Measurements from ENCODE around the gene OR52E5.

The OR52E5 gene

DNA sequence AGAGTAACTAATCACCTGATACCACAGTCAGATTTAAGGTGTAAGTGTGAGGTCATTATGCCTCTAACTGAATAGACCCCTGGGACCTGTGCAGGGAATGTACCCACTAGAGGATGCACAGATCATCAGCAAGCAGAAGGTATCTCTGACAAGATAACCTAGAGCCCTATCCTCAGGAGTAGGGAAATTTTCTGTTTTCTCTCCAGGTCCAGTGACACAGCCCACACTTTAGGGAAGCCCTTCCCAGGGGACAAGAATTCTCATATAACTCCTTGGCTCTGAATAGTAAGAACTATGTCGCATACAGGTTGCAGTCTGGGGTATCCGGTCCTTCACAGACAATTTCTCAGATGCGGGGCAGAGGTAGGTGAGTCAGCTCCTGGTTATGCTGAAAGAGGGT is at the start of gene OR52E5:
TSS of gene OR52E5 (plus strand) at position 301 of the 400 bp plus-strand sequence. CDS start 7,569 bp downstream, outside the sequence.
- no peak for DNase-seq

DNA sequence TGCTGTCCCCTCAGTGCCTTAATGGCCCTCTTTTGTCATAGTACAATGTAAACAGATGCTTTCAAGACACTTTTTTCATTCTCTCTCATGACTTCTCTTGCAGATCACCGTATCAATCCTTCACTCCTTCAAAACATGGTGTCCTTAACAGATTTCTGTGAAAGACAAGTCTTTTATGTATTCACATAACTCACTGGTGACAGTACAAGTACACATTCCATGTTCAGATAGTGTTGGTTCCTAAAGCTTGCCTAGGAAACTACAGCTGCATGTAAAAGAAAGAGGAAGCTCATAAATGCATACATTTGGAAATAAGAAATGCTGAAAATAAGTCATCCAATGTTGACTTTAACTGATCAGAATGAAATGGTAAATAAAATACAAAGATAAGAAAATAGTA is 46.3 kb upstream of the OR52E5 start:
- DNase-seq: no peak

DNA sequence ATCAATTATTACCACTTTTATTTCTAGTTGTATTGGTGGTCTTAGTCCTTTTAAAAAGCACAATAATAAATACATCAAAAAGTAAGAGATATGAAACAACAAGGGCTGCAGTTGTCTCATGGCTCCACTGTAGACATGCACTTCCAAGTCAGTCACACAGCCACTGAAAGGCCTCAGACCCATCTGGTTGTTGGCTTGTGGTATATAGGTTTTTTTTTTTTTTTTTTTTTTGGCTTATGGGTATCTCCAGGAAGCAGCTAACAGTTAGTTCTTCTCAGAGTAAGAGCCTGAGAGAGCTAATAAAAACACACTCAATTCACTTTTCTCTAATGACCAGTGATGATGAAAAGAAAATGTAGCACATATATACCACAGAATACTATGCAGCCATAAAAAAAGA is 45.3 kb upstream of the OR52E5 start:
- no peak for DNase-seq

DNA sequence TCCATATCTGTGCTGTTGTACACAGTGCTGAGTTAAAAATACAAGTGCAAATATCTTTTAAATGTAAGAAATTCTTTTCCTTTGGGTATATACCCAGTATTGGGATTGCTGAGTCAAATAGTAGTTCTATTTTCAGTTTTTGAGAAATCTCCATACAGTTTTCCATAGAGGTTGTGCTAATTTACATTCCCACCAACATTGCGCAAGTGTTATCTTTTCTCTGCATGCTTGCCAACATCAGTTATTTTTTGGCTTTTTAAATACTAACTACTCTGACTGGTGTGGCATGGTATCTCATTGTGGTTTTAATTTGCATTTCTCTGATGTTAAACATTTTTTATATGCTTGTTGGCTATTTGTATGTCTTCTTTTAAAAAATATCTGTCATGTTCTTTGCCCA is 42.0 kb upstream of the OR52E5 start:
- DNase-seq: no peak

DNA sequence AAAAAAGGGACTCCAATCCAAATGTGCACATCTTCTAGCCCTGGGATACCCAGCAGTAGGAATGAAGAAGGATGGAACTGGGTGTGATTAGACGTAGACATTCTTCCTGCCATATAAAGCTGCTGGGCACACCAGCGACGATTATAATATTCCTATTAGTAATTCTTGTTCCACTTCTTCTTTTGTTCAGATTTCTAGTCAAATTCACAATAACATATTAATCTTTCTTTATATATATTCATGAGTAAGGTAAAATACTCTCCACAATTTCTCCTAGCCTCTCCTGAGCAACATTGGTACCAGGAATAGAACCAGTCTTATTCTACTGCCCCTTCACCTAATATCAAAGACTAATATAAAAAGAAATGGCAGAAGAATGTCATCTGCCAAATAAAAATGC is 35.4 kb upstream of the OR52E5 start, which contains the start of gene OR52E8:
TSS of gene OR52E8 (minus strand) at position 101 of the 400 bp plus-strand sequence. CDS start at position 101, 0 bp downstream.
- no peak for DNase-seq

DNA sequence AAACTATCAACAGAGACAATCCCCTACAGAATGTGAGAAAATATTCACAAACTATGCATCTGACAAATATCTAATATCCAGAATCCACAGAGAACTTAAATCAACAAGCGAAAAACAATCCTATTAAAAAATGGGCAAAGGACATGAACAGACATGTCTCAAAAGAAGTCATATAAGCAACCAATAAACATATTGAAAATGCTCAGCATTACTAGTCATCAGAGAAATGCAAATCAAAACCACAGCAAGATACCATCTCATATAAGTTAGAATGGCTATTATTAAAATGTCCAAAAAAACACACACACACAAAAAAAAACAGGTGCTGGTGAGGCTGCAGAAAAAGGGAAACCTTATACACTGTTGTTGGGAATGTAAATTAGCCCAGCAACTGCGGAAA is 27.2 kb upstream of the OR52E5 start:
- no peak for DNase-seq

DNA sequence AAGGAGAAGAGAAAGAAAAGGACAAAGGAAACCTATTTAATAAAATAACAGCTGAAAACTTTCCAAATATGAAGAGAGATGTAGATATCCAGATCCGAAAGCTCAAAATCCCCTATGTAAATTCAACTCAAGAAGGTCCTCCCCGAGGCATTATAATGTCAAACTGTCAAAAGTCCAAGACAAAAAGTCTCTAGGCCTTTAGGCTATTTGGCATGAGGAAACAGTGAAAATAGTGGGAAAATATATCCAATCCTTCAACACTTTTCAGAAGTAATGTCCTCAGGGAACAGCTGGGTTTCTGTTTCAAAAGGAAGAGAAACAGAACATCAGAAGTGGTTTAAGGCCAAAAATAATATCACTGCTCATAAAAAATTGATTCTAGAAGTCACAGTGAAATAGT is 14.4 kb upstream of the OR52E5 start:
- no peak for DNase-seq

DNA sequence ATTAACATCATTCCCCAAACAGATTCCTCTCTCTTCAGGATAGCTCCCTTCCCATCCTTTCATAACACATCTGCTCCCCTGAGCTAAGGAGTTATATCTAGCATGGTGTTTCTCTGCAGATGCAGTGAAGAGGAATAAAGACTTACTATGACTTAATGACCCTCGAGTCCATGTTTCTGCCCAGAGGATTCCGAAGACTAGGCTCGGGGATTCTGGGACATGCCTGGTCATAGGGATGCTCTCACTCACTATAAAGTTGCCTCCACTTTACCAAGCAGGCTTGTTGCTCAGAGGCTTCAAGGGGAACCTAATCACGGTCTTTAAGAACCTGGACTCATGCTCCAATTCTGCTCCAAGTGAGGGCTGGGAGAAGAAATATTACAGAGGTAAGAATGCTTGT is 12.7 kb upstream of the OR52E5 start, which contains the start of gene OR52E4:
TSS of gene OR52E4 (plus strand) at position 301 of the 400 bp plus-strand sequence. CDS start 3,664 bp downstream, outside the sequence.
- no peak for DNase-seq

DNA sequence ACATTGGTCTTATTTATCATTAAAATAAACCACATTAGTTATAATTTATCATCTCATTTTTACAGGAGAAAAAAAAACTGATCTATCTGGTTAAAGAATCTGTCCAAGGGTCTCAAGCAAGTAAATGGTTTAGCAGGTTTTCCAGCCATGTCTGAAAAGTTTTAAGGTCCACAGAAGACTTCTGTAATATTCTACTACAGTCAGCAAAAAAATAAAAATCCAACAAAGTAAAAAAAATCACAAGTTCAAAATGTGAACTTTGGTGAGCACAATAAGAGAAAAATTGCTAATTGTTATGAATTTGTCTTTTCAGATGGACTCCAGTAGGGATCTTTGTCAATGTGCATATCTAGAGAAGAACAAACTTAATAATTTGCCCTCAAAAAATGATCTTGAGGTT is 11.3 kb upstream of the OR52E5 start:
- no peak for DNase-seq

DNA sequence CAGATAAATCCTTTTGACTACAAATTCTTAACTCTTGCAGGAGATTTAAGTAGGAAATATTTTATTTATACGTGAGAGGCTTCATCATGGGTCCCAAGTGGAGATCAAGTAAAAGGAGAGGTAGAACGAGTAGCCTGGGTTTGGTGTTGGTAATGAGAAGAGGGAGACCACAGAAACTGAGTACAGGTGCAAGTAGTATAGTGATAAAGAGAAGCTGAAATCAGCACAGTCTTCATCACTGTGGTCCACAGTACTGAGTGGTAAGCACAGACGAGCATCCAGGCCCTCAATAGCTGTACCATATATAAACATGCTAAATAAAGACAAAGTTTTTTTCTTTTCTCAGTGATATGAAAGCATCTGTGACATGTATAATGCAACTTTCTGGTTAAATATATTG is 5.8 kb upstream of the OR52E5 start:
- no peak for DNase-seq

DNA sequence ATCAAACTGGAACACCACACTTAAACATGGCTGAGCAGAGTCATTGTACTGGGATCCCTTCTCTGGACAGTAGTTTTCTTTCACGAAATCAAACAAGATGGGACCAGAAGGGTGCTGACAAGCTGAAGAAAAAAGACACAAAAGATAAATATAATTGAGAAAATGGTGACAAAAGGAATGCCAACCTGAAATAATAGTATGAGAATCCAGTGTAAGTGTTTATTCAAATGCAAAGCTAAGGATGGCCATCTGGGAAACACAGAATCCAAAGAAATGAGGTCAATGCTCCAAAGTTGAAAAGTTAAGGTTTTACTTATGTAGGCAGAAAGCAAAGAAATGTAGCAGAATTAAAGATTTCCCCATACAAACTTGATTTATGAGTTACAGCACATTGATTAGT is 5.3 kb upstream of the OR52E5 start:
- no peak for DNase-seq

DNA sequence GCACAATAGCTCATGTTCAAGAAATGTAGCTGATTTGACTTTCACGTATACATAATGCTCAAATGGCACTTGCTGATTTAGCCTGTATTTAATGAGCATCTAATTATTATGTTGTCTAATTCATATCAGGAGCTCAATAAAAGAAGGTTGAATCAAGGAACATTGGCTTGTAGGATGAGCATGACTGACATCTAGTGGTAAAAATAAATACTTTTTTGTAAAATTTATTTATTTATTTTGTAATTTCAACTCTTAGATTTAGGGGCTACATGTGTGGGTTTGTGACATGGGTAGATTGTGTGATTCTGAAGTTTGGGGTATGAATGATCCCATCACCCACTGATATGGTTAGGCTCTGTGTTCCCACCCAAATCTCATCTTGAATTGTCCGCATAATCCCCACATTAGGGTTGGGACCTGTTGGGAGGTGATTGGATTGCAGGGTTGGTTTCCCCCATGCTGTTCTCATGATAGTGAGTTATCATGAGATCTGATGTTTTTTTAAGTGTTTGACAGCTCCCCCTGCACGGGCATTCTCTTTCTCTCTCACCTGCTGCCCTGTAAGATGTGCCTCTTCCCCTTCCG is 1.7 kb upstream of the OR52E5 start:
- DNase-seq: peak; percentile 4

DNA sequence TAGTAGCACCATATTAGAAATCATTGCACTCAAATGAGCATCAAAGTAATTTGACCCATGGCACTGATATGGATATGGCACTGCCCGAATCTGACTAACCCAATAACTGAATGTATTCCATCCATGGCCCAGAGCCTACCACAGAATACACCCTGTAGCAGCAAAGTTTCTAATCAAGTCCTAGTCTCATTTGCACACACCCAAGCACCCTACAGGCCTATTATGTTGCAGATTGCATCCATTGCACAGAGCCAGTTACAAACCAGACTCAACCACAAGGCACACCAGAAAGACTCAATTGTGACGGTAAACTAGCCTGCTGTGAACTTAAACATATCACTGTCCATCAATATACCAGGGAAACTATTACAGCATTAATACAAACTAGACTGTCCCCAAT is 6.5 kb downstream of the OR52E5 start:
- no peak for DNase-seq

DNA sequence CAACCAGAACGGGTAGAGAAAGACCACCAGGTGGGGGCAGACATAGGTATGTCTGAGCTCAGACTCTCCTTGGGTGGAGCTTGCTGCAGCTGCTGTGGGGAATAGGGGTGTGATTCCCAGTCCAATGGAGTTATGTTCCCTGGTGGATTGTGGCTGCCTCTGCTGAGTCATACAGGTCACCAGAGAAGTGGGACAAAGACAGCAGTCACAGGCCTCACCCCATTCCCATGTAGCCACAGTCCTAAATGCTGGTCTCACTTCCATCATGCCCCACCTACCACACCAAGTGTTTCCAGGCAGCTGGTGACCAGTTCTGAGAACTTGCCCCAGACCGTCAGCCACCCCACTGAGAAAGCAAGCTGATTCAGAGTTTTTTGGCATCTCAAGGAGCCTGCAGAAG is 17.5 kb downstream of the OR52E5 start:
- DNase-seq: no peak

DNA sequence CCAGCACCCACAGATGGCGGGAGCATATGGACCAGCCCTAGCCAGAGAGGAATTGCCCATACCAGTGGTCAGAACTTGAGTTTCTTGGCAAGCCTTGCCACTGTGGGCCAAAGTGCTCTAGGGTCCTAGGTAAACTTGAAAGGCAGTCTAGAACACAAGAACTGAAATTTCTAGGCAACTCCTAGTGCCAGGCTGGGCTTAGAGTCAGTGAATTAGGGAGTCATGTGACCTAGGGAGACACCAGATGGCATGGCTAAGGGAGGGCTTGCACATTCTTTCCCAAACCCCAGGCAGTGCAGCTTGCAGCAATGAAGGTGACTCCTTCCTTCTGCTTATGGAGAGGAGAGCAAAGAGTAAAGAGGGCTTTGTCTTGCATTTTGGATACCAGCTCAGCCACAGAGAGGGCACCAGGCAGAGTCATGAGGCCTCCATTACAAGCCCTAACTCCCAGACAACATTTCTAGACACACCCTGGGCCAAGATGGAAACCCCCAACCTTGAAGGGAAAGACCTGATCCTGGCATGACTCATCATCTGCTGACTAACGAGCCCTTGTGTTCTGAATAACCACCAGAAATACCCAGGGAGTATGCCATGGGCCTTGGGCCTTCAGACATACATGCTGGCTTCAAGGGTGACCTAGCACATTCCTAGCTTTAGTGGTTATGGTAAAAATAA is 29.9 kb downstream of the OR52E5 start:
- no peak for DNase-seq

DNA sequence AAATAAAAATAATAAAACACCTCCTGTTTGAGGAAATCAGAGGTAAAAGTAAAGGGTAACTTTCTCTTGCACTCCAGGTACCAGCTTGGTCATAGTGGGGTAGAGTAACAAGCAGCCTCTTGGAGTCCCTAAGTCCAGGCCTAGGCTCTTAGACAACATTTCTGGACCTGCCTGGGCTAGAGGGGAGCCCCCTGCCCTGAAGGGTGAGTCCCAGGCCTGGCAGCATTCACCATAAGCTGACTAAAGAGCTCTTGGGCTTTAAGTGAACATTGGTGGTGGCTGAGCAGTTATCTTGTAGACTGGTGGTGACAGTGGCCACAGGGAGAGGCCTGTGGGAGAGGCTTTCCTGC is 30.4 kb downstream of the OR52E5 start:
- DNase-seq: no peak

DNA sequence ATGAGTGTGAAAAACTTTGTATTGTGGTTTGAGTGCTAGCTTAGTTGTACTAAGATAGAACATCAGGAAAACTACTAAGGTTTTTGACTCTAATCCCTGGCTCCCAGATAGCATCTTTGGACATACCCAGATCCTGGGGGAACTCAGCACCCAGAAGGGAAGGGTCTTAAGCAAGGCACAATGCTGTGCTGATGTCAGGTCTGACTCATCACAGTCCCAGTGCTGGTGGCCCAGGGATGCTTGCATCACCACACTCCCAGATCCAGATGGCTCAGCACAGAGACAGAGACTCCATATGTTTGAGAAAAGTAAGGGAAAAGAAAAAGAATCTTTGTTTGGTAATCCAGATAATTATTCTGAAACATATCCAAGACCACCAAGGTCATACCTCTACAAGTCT is 30.8 kb downstream of the OR52E5 start:
- DNase-seq: no peak

DNA sequence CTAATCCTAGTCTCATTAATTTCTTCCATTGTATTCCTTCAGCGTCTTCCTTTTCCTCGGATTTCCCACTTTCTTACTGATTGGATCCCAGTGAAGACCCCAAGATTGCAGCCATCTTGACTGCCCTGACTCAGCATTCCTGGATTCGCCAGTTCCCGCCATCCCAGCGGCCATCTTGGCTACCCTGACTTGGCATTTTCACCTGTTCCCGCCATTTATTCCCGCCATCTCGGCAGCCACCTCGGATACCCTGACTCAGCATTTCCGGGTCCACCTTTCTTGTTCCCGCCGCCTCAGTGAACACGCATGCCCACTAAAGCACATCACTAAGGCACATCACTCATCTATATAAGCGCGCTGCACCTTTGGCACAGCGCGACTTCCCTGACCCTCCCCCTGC is 35.3 kb downstream of the OR52E5 start:
- DNase-seq: no peak

DNA sequence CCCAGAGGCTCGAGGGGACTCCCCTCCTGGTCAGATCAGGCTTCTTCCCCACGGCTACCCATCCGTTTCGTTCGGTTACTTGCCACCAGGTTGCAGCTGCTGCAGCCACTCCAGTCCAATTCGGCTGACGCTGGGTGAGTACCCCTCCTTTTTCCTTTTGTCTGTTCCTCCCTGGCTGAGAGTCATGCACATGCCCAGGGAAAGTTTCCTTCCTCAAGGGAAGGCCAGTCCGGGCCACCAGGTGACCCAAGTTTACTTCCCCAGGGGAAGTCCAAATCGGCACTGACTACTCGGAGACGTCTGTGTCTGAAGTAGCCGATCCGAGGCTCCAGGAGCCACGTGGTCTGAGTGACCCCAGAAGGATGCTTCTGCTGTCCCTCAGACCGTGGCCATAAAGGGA is 35.8 kb downstream of the OR52E5 start:
- DNase-seq: no peak

DNA sequence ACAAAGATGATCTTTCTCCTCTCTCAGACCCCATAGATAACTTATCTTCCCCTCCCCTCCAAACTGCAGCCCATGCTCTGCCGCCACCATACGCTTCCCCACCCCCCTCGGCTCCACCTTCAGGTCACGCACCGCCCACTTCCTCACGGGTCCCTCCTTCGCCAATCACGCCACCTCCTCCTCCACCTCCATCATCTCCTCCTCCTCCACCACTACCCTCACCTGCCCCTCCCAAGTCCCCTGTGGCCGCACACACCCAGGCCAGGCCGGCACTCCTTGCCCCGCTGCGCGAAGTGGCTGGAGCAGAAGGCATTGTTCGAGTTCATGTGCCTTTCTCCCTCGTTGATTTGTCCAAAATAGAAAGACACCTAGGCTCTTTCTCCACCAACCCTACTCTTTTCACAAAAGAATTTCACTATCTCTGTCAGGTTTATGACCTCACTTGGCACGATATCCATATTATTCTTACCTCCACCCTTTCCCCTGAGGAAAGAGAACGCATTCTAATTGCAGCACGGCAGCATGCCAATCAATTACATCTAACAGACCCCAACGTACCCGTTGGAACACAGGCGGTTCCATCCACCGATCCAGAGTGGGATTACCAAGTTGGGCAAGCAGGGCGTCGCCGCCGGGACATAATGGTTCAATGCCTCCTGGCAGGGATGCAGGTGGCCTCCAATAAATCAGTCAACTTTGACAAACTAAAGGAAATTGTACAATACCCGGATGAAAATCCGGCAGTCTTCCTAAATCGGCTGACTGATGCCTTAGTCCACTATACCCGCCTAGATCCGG is 36.8 kb downstream of the OR52E5 start:
- no peak for DNase-seq

DNA sequence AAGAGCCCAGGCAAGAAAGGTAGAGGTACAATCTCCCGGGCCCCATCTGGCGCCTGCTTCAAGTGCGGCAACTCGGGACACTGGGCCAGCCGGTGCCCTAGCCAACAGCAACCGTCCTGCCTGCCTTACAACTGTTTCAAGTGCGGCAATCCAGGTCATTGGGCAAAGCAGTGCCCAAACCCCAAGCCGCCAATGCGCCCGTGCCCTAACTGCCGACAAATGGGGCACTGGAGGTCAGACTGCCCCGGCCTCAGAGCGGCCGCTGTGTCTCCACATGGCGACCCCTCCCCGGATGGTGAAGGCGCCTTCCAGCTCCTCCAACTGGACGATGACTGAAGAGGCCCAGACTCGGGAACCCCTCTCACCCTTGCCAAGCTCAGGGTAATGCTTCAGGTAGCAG is 37.6 kb downstream of the OR52E5 start:
- DNase-seq: no peak

DNA sequence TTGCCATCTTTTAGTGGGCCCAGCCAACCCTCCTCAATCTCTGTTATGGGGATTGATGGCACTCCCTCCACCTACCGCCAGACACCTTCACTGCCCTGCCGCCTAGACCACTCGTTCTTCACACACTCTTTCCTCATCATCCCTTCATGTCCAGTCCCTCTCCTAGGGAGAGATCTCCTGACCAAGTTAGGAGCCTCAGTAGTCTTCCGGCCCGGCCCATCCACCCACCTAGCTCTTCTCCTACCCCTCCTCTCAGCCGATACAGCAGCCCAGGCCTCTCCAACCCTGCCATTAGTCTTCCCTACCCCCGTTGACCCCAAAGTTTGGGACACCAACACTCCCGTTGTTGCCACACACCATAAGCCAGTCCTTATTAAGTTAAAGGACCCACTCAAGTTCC is 38.1 kb downstream of the OR52E5 start:
- DNase-seq: no peak

DNA sequence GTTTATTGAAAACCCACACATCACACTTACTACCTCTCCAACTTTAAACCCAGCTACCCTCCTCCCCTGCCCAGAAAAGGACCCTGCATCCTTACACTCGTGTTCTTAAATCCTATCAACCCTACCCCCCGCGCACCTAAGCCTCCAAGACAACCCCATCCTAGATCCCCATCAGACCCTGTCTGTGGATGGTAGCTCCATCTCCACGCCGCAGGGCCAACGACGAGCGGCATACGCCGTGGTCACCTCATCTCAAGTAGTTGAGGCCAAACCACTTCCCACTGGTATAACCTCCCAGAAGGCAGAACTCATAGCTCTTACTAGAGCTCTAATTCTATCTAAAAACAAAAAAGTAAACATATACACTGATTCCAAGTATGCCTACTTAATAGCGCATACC is 39.7 kb downstream of the OR52E5 start:
- no peak for DNase-seq

DNA sequence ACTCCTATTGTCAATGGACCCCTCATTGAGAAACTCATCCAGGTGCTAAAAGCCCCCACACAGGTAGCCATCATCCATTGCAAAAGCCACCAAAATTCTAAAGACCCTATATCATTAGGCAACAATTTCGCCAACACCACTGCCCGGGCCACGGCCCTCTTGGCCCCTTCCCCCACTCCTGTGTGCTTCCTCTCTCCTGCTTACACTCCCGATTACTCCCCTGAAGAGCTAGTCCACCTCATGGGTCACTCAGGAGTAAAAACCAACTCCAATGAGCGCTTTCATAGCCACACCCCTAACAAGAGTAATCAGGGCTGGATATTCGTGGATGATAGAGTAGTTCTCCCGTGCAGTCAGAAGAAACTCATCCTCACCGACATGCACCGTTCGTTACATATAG is 40.1 kb downstream of the OR52E5 start:
- no peak for DNase-seq

Measured in NCI-H526 treated with DMSO at 0.1 percent for 48 hours (cell line).